ENCODE measurements around the gene RRP1.
"Not testable (repeated sequence)": the region's sequence is repeated elsewhere in the genome, so short reads cannot be mapped to it uniquely, and the experiment has no call there.

RRP1 gene

DNA sequence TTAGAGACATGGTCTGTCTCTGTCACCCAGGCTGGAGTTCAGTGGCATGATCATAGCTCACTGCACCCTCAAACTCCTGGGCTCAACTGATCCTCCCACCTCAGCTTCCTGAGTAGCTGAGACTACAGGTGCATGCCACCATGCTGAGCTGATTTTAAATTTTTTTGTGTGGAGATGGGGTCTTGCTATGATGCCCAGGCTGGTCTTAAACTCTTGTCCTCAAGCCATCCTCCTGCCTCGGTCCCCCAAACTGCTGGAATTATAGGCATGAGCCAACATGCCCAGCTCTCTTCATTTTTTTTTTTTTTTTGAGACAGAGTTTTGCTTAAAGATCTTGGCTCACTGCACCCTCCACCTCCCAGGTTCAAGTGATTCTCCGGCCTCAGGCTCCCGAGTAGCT lies 50.9 kb downstream of the RRP1 start:
- no peak for DNase-seq (ENCODE audit: low spot score)

DNA sequence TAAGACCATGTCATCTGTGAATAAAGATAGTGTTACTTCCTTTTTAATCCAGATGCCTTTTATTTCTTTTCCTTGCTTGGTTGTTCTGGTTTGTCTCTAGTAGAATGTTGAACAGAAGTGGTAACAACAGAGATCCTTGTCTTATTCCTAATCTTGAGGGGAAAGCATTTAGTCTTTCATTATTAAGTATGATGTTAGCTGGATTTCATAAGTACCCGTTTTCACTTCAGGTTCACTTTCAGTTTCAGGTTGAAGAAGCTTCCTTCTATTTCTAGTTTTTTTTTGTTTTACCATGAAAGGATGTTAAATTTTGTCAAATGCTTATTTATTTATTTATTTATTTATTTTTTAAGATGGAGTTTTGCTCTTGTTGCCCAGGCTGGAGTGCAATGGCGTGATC lies 53.4 kb downstream of the RRP1 start:
- DNase-seq (ENCODE audit: low spot score) = no peak

DNA sequence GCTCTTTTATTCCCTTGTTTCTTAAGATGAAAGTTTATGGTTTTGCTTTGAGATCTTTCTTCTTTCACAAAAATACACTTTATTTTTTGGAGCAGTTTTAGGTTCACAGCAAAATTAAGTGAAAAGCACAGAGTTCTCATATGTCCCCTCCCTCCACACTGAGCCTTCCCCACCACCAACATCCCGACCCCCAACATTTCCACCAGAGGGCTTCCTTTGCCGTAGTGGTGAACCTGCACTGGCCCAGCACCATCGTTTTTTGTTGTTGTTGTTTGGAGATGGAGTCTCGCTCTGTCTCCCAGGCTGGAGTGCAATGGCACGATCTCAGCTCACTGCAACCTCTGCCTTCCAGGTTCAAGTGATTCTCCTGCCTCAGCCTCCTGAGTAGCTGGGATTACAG lies 55.5 kb downstream of the RRP1 start:
- not testable (repeated sequence) for DNase-seq (ENCODE audit: low spot score)

DNA sequence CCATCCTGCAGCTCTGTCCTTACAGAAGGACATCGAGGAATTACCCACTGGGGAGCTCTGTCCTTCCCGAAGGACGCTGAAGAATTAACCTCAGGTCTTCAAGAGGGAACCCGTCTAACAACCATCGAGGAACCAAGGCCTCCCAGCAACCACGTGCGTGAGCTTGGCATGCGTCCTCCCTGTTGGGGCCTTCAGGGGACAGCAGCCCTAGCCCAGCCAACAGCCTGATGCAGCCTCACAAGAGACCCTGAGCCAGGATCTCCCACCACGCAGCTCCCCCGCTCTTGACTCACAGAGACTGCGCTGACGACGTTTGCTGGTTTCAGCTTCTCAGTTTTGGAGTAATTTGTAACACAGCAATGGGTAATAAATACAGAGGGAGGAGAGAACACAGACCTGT lies 56.0 kb downstream of the RRP1 start:
- no peak for DNase-seq (ENCODE audit: low spot score)

DNA sequence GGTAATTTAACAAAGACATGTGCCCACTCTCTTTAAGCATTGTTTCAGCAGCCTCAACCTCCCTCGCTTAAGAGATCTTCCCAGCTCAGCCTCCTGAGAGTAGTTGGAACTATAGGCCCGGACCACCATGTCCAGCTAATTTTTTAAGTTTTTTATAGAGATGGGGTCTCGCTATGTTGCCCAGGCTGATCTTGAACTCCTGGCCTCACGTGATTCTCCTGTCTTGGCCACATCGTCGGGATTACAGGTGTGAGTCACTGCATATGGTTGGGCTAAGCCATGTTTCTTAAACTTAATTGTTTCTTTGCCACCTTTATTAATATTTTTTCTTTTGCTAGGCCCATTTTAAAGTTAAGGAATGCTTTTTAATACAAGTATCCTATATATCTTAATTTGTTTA lies 57.1 kb downstream of the RRP1 start:
- no peak for DNase-seq (ENCODE audit: low spot score)

DNA sequence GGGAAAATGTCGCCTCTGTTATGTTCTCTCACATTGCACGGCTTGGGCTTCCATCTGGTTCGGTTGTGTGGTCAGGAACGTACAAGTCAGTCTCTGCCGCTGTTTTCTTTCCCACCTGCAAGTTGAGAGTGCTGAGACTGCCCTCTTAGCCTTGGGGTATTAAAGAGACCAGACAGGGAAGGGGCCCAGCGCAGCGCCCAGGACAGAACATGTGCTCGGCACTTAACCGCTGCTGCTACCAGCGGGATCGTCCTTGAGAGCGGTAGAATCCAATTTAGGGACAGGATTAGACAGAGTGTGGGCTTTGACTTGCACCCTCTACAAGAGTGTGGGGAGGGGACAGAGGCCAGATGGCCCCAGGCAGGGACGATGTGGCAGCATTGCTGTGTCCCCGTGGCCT lies 57.9 kb downstream of the RRP1 start:
- no peak for DNase-seq (ENCODE audit: low spot score)

DNA sequence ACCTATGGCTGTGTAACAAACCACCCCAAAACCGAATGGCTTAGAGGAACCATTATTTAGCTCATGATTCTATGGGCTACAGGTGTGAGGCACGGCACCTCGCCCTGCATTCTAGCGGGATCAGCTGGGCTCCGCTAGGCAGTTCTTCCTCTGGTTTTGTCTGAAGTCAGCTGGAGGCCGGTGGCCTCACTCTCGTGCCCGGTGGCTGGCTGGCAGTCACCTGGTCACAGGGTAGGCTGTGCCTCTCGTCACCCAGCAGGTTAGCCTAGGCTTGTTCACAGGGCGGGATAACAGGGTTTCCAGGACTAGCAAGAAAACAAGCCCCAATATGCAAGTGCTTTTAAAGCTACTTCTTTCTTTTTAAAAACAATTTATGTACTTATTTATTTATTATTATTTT lies 59.4 kb downstream of the RRP1 start:
- no peak for DNase-seq (ENCODE audit: low spot score)

DNA sequence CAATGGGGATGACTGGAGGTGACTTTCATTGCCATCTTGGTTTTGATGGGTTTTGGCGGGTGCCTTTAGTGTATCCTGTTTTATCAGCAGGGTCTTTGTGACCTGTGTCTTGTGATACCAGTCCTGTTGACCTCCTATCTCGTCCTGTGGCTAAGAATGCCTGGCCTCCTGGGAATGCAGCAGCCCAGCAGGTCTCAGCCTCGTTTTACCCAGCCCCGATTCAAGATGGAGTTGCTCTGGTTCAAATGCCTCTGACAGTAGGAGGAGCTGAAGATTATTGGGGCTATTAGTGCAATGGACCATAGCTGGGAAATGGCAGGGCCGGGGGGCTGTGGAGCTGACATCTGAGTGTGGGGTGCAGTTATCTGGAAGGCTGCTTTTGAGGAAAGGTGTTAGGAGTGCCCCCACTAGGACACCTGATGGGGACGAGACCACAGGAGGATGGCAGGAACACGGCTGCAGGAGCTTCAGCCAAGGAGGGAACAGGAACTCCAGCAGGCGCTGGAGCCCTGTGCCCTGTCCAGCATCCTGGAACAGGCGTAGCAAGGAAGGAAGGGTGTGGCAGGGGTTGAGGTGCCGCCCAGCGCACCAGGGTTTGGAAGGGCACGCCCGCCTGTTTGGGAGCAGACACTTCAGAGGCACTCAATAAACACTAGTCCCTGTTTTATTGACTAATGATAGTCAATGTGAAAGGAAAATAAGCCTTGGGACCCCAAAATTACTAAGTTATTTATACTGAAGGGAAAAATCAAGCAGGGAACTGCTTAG lies 60.3 kb downstream of the RRP1 start:
- no peak for DNase-seq (ENCODE audit: low spot score)

DNA sequence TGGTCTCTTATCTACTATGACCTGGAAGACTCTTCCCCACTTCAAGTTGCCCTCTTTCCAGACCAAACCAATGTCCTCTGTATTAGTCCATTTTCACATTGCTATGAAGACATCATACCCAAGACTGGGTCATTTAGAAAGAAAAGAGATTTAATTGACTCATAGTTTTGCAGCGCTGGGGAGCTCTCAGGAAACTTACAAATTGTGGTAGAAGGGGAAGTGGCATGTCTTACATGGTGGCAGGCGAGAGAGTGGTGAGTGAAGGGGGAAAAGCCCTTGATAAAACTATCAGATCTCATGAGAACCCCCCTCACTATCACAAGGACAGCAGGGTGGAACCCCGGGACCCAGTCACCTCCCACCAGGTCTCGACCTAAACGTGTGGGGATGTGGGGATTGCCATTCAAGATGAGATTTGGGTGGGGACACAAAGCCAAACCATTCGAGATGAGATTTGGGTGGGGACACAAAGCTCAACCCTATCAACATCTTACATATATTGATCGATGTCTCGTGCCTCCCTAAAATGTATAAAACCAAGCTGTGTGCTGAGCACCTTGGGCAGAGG lies 61.4 kb downstream of the RRP1 start:
- no peak for DNase-seq (ENCODE audit: low spot score)

DNA sequence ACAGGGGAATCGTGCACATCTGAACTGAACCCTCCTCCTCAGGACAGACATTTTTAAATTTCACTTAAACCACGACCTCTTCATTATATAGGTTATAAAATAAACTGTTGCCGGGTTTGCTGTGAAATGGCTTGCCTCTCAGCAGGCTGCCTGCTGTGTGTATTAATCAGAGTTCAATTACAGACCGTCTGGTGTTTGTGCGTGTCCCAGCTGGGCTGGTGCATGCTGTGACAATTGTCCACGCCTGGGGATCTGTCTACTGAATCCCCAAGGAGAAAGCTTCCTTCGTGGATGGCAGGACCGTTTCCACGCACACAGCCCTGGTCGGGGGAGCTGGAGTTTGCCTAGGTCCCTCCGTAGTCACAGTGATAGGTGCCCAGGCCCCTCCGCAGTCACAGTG lies 62.2 kb downstream of the RRP1 start:
- DNase-seq (ENCODE audit: low spot score) = no peak

DNA sequence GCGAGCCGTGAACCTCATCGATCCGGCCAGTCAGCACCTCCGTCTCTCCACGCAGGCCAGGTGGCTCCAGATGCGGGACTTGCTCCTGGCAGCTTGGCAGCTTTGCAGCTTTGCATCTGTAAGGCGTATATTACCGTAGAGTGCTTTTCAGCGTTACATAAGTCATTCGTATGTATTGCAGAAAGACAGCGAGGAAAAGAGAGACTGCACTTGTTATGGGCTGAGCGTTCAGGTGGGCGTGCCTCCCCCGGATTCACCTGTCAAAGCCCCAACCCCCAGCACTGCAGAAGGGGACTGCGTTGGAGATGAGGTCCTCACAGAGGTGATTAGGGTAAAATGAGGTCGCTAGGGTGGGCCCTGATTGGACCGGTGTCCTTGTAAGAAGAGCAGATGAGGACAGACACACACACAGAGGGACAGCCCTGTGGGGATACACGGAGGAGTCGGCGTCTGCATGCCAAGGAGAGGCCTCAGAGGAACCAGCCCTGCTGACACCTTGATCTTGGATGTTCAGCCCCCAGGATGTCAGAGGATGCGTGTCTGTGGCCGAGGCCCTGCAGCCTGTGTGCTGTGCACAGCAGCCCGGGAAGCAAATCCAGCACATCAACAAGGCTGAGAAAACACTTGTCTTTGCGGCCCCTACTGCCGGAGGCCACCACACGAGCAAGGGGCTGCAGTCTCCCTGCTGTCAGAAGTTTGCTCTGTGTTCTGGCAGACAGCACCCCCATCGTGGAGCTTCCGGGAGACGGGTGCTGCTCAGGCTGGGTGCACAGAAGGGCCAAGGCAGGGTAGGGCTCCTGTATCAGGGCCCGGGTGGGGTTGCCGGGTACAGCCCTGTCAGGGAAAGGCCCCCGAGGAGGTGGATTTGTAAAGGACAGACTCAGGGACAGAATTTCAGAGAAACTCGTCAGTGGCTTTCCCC lies 64.7 kb downstream of the RRP1 start:
- no peak for DNase-seq (ENCODE audit: low spot score)
